GM18520 (cell line): ENCODE data around the gene HOXD10.

Experiments used
- ATAC-seq: cut with Tn5 transposase; IDR thresholded peaks from one replicate; pipeline ENCODE4 v1.9.1; 2021; ENCODE audit not compliant: unreplicated experiment

The HOXD10 gene

DNA sequence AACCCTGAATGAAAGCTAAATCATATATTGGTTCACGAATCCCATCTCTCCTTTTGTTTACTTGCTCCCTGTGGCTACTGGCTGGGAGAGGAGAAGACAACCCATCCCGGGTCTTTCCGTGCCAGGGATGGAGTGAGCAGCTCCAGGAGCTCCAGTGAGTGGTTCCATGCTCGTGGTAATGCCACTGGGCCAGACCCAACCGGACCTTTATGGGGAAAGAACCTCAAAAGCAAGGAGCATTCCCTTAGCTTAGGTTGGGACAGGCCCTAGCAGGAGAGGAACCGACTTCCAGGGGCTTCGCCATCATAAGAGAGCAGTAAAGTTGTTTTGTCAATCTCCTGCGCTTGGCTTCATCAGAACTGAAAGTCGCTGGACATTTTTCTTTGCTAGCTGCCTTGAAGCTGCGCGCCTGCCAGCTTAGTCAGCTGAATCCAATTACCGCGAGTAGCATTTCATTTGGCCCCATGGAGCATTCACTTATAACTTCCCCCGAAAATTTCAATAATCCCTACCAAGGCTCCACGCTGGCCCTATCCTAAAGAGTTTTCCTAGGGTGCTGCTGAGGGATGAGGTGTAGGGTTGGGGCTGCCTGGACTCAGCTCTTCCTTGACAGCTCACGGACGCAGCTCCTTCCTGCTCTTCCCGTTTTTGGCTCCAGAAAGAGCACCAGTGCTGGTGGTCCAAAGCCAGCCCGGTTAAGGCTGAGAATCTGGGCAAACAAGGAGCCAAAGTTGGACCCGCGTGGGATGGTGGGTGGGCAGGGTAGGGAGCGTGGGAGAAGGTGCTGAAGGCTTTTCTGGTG is 45.4 kb downstream of the HOXD10 start:
- no peak for ATAC-seq

DNA sequence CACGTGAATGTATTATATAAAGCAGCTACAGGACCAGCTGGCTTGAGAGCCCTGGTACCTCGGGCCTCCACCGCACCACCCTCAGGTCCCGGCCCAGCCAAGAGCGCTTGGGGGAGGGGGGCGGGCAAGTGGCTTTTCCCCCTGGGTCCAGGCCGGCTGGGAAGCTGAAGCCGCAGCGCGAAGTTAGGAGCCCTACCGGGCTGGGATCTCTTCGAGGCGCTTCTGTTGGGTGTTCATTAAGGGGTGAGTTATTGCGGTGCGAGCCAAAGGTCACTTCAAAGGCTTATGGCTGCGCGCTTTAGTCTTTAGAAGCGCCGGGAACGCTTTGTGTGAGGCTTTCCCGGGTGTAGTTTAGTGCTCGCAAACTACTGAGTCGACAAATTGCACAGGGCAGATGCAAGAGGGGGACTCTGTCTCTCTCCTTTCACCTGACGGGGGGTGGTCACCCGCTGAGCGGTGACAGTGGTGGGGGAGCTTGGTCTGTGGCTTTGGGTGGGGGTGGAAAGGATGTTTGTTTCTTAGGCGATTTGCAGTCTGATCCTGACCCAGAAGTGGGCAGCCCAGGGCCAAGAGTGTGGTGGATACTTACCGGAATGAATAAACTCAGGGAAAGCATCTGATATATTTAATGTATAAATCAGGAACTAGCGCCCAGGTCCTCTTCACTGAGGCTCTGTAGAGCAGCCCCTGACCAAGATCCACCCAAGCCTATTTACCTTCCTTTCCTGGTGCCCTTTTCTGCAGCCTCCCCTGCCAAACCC is 46.5 kb downstream of the HOXD10 start:
- ATAC-seq: no peak

DNA sequence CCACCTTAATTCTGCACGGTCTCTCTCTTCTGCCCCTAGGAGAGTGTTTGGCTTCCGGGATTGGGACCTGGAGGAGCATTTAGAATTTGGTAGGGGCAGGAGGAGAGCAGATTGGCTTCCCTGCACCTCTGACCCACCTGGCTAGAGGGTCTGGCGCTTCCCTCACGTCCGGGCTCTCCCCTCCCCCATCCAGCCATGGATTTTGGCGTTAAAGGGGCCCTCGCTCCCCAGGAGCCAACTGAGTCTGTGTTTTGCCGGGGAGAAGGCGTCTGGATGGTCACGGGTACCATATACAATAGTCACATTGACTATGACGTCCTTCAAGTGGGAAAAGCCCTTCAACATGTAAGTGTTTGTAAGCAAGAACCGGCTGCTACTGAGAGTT is 47.1 kb downstream of the HOXD10 start:
- no peak for ATAC-seq

DNA sequence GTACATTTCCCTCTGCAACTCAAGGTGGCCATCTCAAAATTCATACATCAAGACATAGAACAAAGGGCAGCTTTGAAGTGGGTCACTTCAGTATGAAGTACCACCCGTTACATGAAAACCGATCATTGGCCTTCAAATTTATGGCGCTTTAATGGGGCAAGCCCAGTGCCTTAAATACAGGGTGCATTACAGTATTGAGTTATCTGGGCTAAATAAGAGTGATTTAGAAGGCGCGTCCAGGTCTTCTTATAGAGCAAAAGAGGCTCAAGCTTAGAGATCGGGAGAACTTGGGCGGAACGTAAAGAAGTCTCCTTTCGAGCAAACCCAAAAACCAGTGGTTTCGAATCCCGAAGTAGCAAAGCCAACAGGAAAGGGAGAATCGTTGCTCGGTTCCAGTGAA is 47.6 kb downstream of the HOXD10 start:
- ATAC-seq: no peak

DNA sequence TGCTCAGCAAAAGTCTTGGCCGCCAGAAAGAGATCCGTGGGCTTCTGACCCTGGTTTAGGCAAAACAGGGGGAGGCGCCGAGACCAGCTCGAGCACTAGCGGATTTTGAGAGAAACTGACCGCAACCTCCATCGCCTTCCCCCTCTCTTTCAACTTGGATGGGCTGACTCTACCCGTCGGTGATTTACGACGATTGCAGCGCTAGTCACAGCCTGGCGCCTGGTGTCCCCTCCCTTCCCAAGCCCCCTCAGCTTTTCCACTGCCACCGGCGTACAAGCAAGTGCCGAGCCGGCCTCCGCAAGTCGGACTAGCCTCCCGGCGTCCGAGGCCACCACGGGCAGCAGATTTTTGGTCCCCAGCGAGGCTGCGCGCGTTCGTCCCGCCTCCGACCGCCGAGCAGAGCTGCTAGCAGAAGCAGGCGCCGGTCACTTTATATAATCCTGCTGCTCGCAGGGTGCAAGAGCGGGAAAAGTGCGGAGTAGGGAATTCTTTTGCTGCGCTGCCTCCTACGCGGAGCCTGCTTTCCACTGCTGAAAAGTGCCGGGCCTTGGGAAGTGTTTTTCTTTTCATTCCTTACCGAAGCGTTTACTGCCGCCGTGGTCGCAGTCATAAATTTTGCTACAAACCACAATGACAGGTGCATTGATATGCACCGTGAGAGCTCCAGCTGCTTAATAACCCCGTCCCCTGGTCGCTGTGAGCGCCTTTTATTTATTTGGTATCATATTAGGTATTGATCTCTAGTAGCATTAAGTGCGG is 48.2 kb downstream of the HOXD10 start:
- ATAC-seq: no peak

DNA sequence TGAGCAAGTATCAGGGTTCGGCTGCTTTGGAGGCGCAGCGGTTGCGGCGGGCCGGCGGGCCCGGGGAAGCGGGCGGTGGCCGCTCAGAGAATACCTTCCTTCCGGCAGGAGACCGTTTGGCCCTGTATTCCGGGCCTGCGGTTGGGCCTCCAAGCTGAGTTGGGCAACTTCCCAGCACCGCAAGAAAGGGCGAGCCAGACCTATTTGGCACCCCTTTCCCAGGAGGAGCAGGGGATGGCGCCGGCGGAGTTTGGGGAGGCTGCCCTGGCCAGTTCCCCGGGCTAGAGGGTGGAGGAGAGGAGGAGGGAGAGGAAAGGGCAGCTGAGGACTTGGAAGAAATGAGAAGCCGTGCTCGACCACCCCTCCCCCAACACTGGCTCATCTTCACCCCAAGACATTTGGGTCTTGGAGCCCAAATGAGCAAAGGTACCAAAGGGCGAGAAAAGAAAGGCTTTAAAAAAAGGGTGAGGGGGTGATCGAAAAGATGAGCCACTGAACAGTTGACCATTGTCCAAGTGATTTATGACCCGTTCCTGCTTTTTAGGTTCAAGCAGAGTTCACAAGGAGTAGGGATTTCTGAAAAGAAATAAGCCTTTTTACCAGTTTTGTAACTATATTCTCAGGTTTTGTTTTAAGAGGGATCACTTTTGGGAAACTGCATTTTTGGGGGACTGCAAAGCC is 48.9 kb downstream of the HOXD10 start:
- no peak for ATAC-seq

DNA sequence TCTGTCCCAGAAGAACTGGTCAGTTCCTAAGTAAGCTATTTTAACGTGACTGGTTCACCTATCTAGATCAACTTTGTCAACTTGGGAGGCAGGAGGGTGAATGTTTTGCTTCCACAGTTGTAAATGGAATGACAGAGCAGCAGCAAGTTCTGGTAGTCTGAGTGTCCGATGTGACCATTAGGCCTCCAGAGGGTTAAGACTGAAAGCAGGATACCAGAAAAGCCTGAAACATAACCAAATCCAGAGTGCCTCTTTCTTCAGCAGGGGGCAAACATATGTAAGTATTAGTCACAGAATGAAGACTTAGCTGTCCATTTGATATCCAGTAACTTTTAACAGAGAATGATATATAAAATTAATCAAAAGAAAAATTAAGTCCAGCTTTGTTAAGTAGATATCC is 49.7 kb downstream of the HOXD10 start:
- no peak for ATAC-seq

DNA sequence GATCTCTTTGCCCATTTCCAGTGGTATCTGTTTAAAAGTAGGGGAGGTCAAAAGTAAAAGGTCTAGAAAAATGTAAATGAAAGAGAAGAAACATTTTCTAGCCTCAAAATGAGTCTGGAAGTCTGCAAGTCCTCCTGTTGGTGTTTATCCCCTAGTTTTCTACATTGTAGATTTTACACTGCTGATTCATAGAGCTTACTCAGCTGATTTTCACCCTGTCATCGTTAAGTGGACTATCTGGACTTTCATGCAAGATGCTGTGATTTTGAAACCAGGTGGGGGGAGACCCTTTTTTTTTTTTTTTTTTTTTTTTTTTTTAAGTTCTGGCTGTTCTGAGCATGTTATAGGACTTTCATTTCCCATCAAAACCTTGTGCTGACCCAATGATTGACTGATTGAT is 50.8 kb downstream of the HOXD10 start:
- ATAC-seq: no peak

DNA sequence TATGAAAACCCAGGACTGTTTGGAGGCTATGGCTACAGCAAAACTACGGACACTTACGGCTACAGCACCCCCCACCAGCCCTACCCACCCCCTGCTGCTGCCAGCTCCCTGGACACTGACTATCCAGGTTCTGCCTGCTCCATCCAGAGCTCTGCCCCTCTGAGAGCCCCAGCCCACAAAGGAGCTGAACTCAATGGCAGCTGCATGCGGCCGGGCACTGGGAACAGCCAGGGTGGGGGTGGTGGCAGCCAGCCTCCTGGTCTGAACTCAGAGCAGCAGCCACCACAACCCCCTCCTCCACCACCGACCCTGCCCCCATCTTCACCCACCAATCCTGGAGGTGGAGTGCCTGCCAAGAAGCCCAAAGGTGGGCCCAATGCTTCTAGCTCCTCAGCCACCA is 52.6 kb downstream of the HOXD10 start:
- no peak for ATAC-seq
